HEK293 (cell line): ENCODE data around the gene DSCAML1.

Source experiments
- HOXD13 ChIP-seq: sonication (generic); formaldehyde crosslinking; IDR thresholded peaks from 2 replicates; pipeline ENCODE4 v1.8.0; 2022; ENCODE audit warnings: missing genetic modification reagents, borderline replicate concordance
- SP2 ChIP-seq: fragments of 450-650 bp; formaldehyde crosslinking; IDR thresholded peaks from 2 replicates; pipeline ENCODE4 v1.5.1; 2016; ENCODE audit warnings: missing biosample characterization, missing genetic modification characterization
- ZBTB20 ChIP-seq: fragments of 450-650 bp; formaldehyde crosslinking; IDR thresholded peaks from 2 replicates; pipeline ENCODE4 v1.5.1; 2016; ENCODE audit warnings: missing biosample characterization, missing genetic modification characterization
- ZBTB21 ChIP-seq: fragments of 450-650 bp; formaldehyde crosslinking; IDR thresholded peaks from 2 replicates; pipeline ENCODE4 v1.5.1; 2017; ENCODE audit warnings: missing biosample characterization, missing genetic modification characterization
- ZNF112 ChIP-seq: fragments of 450-650 bp; formaldehyde crosslinking; IDR thresholded peaks from 2 replicates; pipeline ENCODE4 v1.5.0; 2017; ENCODE audit warnings: missing biosample characterization, missing genetic modification characterization
- ZNF274 ChIP-seq, 2 experiments: fragments of 200-500 bp in 1 of 2; fragments of 450-650 bp in 1 of 2; sonication (Bioruptor generic) in 1 of 2; formaldehyde crosslinking in 1 of 2; IDR thresholded peaks; 2 replicates each; pipeline versions ENCODE4 v1.5.1 to v1.6.1; 2014 to 2016; ENCODE audit warnings: borderline replicate concordance in 1 of 2, inconsistent platforms in 1 of 2, low read length in 1 of 2, missing biosample characterization in 1 of 2, missing genetic modification characterization in 1 of 2
- ZNF311 ChIP-seq: fragments of 450-650 bp; formaldehyde crosslinking; IDR thresholded peaks from 2 replicates; pipeline ENCODE4 v1.5.1; 2017; ENCODE audit warnings: missing biosample characterization, missing genetic modification characterization, borderline replicate concordance
- ZNF549 ChIP-seq: fragments of 450-650 bp; IDR thresholded peaks from 2 replicates; pipeline ENCODE4 v1.5.1; 2018; ENCODE audit warnings: missing biosample characterization, missing genetic modification characterization, mild to moderate bottlenecking, inconsistent platforms, moderate library complexity
- ZNF558 ChIP-seq: fragments of 450-650 bp; formaldehyde crosslinking; IDR thresholded peaks from 2 replicates; pipeline ENCODE4 v1.5.1; 2016; ENCODE audit warnings: missing biosample characterization, missing genetic modification characterization
- ZNF629 ChIP-seq: fragments of 450-650 bp; formaldehyde crosslinking; IDR thresholded peaks from 2 replicates; pipeline ENCODE4 v1.5.1; 2017; ENCODE audit warnings: missing biosample characterization, missing genetic modification characterization
- TF ChIP-seq, protein P1 (sequence below): fragments of 450-650 bp; formaldehyde crosslinking; IDR thresholded peaks from 2 replicates; pipeline ENCODE4 v1.5.1; 2016; ENCODE audit warnings: missing biosample characterization, missing genetic modification characterization
- TF ChIP-seq, protein P2 (sequence below): sonication (generic); formaldehyde crosslinking; IDR thresholded peaks from 2 replicates; pipeline ENCODE4 v1.8.1; 2022; ENCODE audit warnings: mild to moderate bottlenecking, moderate library complexity, missing genetic modification reagents
- TF ChIP-seq, protein P3 (sequence below): fragments of 450-650 bp; formaldehyde crosslinking; IDR thresholded peaks from 2 replicates; pipeline ENCODE4 v1.5.1; 2016; ENCODE audit warnings: missing biosample characterization, missing genetic modification characterization
- TF ChIP-seq, protein P4 (sequence below): fragments of 450-650 bp; IDR thresholded peaks from 2 replicates; pipeline ENCODE4 v1.5.1; 2018; ENCODE audit warnings: missing biosample characterization, missing genetic modification characterization

DNA sequence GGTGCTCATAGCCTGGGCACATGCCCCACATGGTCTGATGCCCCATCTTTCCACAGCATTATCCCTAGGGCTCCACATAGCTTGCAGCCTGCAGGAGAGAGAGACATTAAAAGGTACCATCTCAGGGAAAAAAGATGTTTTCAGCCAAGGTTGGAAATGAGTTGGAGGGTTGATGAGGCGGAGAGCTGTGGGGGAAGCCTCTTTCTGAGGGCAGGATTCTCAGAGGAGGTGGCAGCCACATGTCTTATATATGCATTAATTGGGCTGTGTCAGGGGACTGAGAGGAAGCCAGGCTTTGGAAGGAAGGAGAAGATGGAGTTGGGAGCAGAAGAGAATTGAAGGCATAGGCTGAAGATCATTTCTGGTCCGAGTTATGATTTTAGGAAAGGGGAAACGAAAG lies 411.5 kb downstream of the DSCAML1 start:
- TF ChIP-seq SP2 (tag by site-specific recombination) (no peak), ZNF629 (tag by site-specific recombination) (no peak), ZBTB21 (tag by site-specific recombination) (no peak), ZNF274 (IDR thresholded peaks at IDR 0.05; ENCODE audit: low read length) (no peak), ZNF274 (tag by site-specific recombination; IDR thresholded peaks at IDR 0.05; ENCODE audit: borderline replicate concordance) (no peak), HOXD13 (CRISPR knock-in tag) (no peak), ZNF112 (no peak), ZNF311 (tag by site-specific recombination) (no peak), ZBTB20 (no peak), ZNF549 (no peak), ZNF558 (tag by site-specific recombination) (no peak)
- TF ChIP-seq, protein P1, sequence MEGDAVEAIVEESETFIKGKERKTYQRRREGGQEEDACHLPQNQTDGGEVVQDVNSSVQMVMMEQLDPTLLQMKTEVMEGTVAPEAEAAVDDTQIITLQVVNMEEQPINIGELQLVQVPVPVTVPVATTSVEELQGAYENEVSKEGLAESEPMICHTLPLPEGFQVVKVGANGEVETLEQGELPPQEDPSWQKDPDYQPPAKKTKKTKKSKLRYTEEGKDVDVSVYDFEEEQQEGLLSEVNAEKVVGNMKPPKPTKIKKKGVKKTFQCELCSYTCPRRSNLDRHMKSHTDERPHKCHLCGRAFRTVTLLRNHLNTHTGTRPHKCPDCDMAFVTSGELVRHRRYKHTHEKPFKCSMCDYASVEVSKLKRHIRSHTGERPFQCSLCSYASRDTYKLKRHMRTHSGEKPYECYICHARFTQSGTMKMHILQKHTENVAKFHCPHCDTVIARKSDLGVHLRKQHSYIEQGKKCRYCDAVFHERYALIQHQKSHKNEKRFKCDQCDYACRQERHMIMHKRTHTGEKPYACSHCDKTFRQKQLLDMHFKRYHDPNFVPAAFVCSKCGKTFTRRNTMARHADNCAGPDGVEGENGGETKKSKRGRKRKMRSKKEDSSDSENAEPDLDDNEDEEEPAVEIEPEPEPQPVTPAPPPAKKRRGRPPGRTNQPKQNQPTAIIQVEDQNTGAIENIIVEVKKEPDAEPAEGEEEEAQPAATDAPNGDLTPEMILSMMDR (tag by site-specific recombination) = no peak
- TF ChIP-seq, protein P2, sequence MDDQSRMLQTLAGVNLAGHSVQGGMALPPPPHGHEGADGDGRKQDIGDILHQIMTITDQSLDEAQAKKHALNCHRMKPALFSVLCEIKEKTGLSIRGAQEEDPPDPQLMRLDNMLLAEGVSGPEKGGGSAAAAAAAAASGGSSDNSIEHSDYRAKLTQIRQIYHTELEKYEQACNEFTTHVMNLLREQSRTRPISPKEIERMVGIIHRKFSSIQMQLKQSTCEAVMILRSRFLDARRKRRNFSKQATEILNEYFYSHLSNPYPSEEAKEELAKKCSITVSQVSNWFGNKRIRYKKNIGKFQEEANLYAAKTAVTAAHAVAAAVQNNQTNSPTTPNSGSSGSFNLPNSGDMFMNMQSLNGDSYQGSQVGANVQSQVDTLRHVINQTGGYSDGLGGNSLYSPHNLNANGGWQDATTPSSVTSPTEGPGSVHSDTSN (CRISPR knock-in tag) = no peak
- TF ChIP-seq, protein P3, sequence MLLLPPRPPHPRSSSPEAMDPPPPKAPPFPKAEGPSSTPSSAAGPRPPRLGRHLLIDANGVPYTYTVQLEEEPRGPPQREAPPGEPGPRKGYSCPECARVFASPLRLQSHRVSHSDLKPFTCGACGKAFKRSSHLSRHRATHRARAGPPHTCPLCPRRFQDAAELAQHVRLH (tag by site-specific recombination) = no peak
- TF ChIP-seq, protein P4, sequence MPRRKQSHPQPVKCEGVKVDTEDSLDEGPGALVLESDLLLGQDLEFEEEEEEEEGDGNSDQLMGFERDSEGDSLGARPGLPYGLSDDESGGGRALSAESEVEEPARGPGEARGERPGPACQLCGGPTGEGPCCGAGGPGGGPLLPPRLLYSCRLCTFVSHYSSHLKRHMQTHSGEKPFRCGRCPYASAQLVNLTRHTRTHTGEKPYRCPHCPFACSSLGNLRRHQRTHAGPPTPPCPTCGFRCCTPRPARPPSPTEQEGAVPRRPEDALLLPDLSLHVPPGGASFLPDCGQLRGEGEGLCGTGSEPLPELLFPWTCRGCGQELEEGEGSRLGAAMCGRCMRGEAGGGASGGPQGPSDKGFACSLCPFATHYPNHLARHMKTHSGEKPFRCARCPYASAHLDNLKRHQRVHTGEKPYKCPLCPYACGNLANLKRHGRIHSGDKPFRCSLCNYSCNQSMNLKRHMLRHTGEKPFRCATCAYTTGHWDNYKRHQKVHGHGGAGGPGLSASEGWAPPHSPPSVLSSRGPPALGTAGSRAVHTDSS (tag by site-specific recombination) = no peak
